ENCODE measurements around the gene EFCAB5. TPM values are rescaled to one million over a fixed set of nuclear protein-coding genes. Genes with fewer than 3 reads are reported as not detected.

Gene EFCAB5
- total and polyA plus RNA-seq, 2 of the 13 experiments (the other 11 are each of a cell fraction or from before 2014, with no cell fraction given): 0.15 TPM; not detected in 1

- TF ChIP-seq ZNF318 (CRISPR knock-in tag; IDR thresholded peaks at IDR 0.05): no peak
- TF ChIP-seq ZNF264 (CRISPR knock-in tag; IDR thresholded peaks at IDR 0.05): no peak
- TF ChIP-seq ZNF142 (CRISPR knock-in tag; IDR thresholded peaks at IDR 0.05): peak; percentile 53; the same call in 1 of the 2 replicates
- TF ChIP-seq ASH2L (IDR thresholded peaks at IDR 0.05; ENCODE audit: insufficient read length, low read depth, low read length): peak; percentile 85
- no peak for TF ChIP-seq ZUFSP (CRISPR knock-in tag; IDR thresholded peaks at IDR 0.05; ENCODE audit: borderline replicate concordance)
- no peak for TF ChIP-seq PAWR (CRISPR knock-in tag; IDR thresholded peaks at IDR 0.05; ENCODE audit: borderline replicate concordance)
- 0 out of 2 replicates have a peak, but pooled peaks have one; percentile 47 for TF ChIP-seq ZBTB14 (CRISPR knock-in tag; IDR thresholded peaks at IDR 0.05)
- TF ChIP-seq CEBPG (CRISPR knock-in tag; IDR thresholded peaks at IDR 0.05): peak; percentile 76
These were observed 175.5 kb downstream of the EFCAB5 start, which contains the start of gene NSRP1 (continued) for GRCh38 chr17:30116661-30117551.
